ENCODE measurements around the gene ASB15. TPM values are rescaled to one million over a fixed set of nuclear protein-coding genes. Genes with fewer than 3 reads are reported as not detected.

ASB15 gene
- total and polyA plus RNA-seq, 2 donors (not counting 3 experiments of a cell fraction or from before 2014, with no cell fraction given) = not detected

DNA sequence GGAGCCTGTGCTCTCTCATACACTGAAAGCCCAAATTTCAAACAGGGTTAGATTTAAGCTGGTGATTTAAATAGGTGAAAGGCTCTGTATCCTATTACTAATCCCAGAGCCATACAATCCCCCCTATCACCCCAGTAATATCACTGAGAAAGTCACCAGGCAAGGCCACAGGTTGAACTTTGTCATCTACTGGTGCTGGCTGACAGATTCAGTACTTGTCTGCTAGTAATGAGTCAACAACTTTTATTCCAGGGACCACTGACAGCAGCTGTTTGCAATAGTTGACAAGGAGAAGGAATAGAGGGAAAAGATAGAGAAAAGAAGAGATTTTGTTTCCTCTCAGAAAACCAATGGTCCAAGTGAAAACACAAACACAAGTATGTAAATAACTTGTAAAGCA is 10.4 kb downstream of the ASB15 start:
- intact Hi-C loops (cut with micrococcal nuclease) = no loop called here
- Histone ChIP-seq H3K79me2 (ENCODE audit: control insufficient read depth, insufficient read depth, low read length) (no peaks in the 10 kb centered on the region), H3K27ac (ENCODE audit: insufficient read depth, low read depth, low read length) (no peak overlapping the region), H3K9me3 (replicated peaks; ENCODE audit: control insufficient read depth, insufficient read depth, low read length) (no peaks in the 10 kb centered on the region), H2AFZ (ENCODE audit: low read depth, low read length) (no peak overlapping the region), H3K36me3 (ENCODE audit: control insufficient read depth in 2 of 2, extremely low read depth in 1 of 2, insufficient read depth in 2 of 2, low read length in 2 of 2) (no peaks in the 10 kb centered on the region), H4K20me1 (replicated peaks; ENCODE audit: control insufficient read depth, extremely low read depth, insufficient read depth, low read length) (no peaks in the 10 kb centered on the region), H3K9ac (replicated peaks; ENCODE audit: extremely low read depth, insufficient read depth, low read length) (no peak overlapping the region), H3K4me1 (ENCODE audit: control insufficient read depth, extremely low read depth, insufficient read depth, low read length) (no peaks in the 10 kb centered on the region), H3K9me1 (replicated peaks; ENCODE audit: control insufficient read depth, extremely low read depth, insufficient read depth, low read length) (no peaks in the 10 kb centered on the region), H3K27me3 (ENCODE audit: control insufficient read depth in 2 of 2, insufficient read depth in 2 of 2, low read length in 2 of 2) (peaks cover 0 to 3% of the 10 kb centered on the region in 2 experiments), H3K4me3 (replicated peaks in 1 of 3; ENCODE audit: insufficient read depth in 1 of 3, low read depth in 1 of 3, low read length in 3 of 3) (no peak overlapping the region), H3K4me2 (ENCODE audit: insufficient read depth, low read length) (no peak overlapping the region)
- ChIA-PET CTCF (interaction anchor here (1.2 kb wide), 1 partner anchor 11 kb away, joined by 3 read pairs; no protein-coding TSS in a partner anchor), POLR2A (no interaction called here)
- FAIRE-seq = no peak
- BruUV-seq (replicated peaks) = no TSS peak
- dilution Hi-C loops (cut with MboI; ENCODE audit: extremely low pct_ligation_motif_present, low sequenced_read_pairs) = no loop called here
- no peak for DNase-seq (ENCODE audit: low read depth, low spot score)
- no peak for TF ChIP-seq MYC (IDR thresholded peaks at IDR 0.05; ENCODE audit: low read depth, low read length)
- no peak for TF ChIP-seq EZH2 (IDR thresholded peaks at IDR 0.05; ENCODE audit: borderline replicate concordance, low read depth, low read length, severe bottlenecking)
- TF ChIP-seq JUN (IDR thresholded peaks at IDR 0.05; ENCODE audit: borderline replicate concordance, insufficient read depth, insufficient read length, low read depth) = no peak

DNA sequence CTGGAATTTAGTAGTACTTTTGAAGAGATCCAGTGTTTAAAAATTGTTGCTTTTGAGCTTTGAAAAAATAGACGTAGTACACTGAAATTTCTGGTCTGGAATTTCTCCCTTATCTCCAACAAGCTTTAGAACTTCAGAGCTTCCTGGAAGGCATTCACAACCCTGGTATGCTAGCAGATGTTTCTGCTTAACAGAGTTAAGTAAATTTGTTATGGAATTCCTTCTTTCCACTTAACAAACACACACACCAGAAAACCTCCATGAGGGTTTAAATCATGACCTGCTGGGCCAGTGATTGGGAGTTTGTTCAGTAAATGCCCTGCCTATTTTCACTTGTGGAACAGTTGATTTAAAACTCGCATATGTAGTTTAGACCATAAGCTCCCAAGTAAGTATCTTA is 13.7 kb downstream of the ASB15 start:
- Histone ChIP-seq H3K9me3 (replicated peaks; ENCODE audit: control insufficient read depth, insufficient read depth, low read length) (no peaks in the 10 kb centered on the region), H3K27ac (ENCODE audit: insufficient read depth, low read depth, low read length) (no peak overlapping the region), H3K4me1 (ENCODE audit: control insufficient read depth, extremely low read depth, insufficient read depth, low read length) (no peaks in the 10 kb centered on the region), H3K9me1 (replicated peaks; ENCODE audit: control insufficient read depth, extremely low read depth, insufficient read depth, low read length) (no peaks in the 10 kb centered on the region), H3K27me3 (ENCODE audit: control insufficient read depth in 2 of 2, insufficient read depth in 2 of 2, low read length in 2 of 2) (peaks cover 0 to 3% of the 10 kb centered on the region in 2 experiments), H3K79me2 (ENCODE audit: control insufficient read depth, insufficient read depth, low read length) (no peaks in the 10 kb centered on the region), H4K20me1 (replicated peaks; ENCODE audit: control insufficient read depth, extremely low read depth, insufficient read depth, low read length) (no peaks in the 10 kb centered on the region), H3K36me3 (ENCODE audit: control insufficient read depth in 2 of 2, extremely low read depth in 1 of 2, insufficient read depth in 2 of 2, low read length in 2 of 2) (no peaks in the 10 kb centered on the region), H3K4me3 (replicated peaks in 1 of 3; ENCODE audit: insufficient read depth in 1 of 3, low read depth in 1 of 3, low read length in 3 of 3) (no peak overlapping the region), H3K4me2 (ENCODE audit: insufficient read depth, low read length) (no peak overlapping the region), H2AFZ (ENCODE audit: low read depth, low read length) (no peak overlapping the region), H3K9ac (replicated peaks; ENCODE audit: extremely low read depth, insufficient read depth, low read length) (no peak overlapping the region)
- intact Hi-C loops (cut with micrococcal nuclease) (no loop called here), dilution Hi-C loops (cut with MboI; ENCODE audit: extremely low pct_ligation_motif_present, low sequenced_read_pairs) (no loop called here)
- no TSS peak for BruUV-seq (replicated peaks)
- DNase-seq (ENCODE audit: low read depth, low spot score) (peak; percentile 36), FAIRE-seq (no peak)
- CTCF ChIA-PET = interaction anchor here (1.5 to 1.8 kb wide), 2 partner anchors 34 to 121 kb away, joined by 5 to 6 read pairs; no protein-coding TSS in a partner anchor
- POLR2A ChIA-PET = no interaction called here
- TF ChIP-seq EZH2 (IDR thresholded peaks at IDR 0.05; ENCODE audit: borderline replicate concordance, low read depth, low read length, severe bottlenecking) (no peak), POLR2AphosphoS5 (IDR thresholded peaks at IDR 0.05; ENCODE audit: insufficient read depth, low read depth, low read length) (no peak), GATA2 (IDR thresholded peaks at IDR 0.05; ENCODE audit: insufficient read depth, insufficient read length, low read depth, low read length) (no peak), MYC (IDR thresholded peaks at IDR 0.05; ENCODE audit: low read depth, low read length) (no peak), FOS (IDR thresholded peaks at IDR 0.05; ENCODE audit: borderline replicate concordance, insufficient read depth, low read length) (no peak), JUN (IDR thresholded peaks at IDR 0.05; ENCODE audit: borderline replicate concordance, insufficient read depth, insufficient read length, low read depth) (no peak), POLR2A (IDR thresholded peaks at IDR 0.05; ENCODE audit: low read depth, low read length) (no peak)
- TF ChIP-seq, protein P1, sequence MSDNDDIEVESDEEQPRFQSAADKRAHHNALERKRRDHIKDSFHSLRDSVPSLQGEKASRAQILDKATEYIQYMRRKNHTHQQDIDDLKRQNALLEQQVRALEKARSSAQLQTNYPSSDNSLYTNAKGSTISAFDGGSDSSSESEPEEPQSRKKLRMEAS (IDR thresholded peaks at IDR 0.05; ENCODE audit: insufficient read depth, insufficient read length) = no peak
- TF ChIP-seq, protein P2, sequence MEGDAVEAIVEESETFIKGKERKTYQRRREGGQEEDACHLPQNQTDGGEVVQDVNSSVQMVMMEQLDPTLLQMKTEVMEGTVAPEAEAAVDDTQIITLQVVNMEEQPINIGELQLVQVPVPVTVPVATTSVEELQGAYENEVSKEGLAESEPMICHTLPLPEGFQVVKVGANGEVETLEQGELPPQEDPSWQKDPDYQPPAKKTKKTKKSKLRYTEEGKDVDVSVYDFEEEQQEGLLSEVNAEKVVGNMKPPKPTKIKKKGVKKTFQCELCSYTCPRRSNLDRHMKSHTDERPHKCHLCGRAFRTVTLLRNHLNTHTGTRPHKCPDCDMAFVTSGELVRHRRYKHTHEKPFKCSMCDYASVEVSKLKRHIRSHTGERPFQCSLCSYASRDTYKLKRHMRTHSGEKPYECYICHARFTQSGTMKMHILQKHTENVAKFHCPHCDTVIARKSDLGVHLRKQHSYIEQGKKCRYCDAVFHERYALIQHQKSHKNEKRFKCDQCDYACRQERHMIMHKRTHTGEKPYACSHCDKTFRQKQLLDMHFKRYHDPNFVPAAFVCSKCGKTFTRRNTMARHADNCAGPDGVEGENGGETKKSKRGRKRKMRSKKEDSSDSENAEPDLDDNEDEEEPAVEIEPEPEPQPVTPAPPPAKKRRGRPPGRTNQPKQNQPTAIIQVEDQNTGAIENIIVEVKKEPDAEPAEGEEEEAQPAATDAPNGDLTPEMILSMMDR (IDR thresholded peaks at IDR 0.05; ENCODE audit: extremely low read depth in 1 of 2, insufficient read depth in 1 of 2, low read depth in 1 of 2, low read length in 2 of 2) = no peak

All from endothelial cell of umbilical vein (primary cell).